Pons (tissue), 1 donor: ENCODE data around the gene MAPK10.

Experiments
- DNase-seq: peaks from one replicate; pipeline ENCODE4 v3.0.0-alpha.2; 2016; ENCODE audit warnings: low spot score

Gene MAPK10

DNA sequence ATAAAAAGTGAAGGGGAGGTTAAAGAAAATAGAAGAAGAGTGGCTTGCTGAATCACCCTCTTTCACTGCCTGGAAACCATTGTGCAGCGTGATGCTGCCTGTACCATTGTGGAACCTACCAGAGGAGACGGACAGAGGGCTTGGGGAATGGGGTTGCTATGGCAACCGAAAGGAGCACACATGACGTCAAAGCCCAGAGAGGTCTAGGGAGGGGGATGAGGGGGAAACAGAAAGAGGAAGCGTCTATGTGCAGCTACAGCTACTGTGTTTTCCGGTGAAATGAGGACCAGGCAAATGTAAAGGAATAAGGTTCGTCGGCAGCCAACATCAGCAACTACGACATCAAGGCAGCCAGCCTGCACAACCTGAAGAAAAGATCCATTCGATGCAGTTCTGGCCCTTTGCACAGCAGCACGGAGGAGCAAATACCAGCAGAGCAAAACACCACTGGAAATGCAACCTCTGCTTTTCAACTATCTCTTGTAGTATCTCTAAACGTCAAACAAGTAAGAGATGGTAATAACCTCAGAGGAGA is at the start of gene MAPK10:
MAPK10 (minus strand) TSS at position 110 of the 535 bp plus-strand sequence.
- DNase-seq = peak; percentile 100

DNA sequence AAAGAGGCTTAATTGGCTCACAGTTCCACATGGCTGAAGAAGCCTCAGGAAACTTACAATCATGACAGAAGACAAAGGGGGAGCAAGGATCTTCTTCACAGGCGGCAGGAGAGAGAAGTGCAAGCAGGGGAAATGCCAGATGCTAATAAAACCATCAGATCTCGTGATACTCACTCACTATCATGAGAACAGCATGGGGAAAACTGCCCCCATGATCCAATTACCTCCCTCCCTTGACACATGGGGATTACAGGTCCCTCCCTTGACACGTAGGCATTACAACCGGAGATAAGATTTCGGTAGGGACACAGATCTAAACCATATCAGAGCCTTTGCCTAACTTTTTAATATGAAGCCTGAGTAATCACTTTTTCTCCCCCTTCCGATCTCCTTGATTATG is 43.7 kb upstream of the MAPK10 start:
- DNase-seq = no peak

DNA sequence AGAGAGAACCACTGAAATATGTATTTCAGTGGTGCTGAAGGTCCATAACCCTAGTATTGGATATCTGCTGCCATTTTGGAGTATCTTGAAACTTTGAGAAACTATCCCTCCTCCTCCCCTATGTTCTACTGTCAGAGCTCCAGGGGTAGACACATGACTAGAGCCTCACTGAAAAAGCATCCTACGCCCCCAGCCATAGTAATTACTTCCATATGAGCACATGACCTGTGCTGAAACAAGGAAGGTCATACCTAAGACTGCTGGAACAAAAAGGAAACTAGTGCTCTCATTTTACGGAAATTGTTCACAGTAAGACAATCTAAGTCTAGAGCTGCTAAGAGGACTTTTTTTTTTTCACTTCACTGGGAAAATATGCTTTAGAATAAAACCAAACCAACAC is 42.0 kb upstream of the MAPK10 start:
- no peak for DNase-seq

DNA sequence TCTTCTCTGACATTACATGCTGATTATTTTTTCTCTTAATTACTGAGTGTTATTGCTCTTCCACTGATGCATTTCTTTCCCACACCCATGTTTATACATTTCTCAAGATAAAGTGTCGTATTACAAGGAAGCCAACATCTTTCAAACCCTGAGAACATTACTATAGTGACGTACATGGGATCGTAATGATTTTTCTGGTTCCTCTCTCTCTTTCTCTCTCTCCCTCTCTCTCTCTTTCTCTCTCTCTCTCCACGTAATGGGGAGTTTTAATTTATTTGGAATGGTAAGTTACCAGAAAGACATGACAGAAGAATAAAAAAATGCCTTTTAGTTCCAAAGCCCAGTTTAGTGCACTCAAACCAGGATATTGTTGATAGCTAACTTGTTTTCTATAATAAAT is 40.4 kb upstream of the MAPK10 start:
- no peak for DNase-seq

DNA sequence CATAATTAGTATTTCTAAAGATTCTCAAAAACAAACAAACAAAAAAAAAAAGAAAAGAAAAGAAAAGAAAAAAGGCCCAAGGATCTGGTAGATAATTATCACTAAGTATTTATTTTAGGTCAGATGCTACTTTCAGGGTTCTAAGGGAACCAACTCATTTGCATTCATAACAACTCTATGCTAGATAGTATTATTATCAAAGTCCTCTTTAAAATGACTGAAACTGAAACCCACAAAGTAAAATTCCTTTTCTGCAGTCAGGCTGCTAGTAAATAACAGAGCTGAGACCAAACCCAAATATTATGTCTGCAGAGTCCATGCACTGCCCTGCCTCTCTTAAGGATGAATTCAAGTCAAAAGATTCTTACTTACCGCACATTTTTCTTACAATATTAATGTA is 38.3 kb upstream of the MAPK10 start:
- no peak for DNase-seq

DNA sequence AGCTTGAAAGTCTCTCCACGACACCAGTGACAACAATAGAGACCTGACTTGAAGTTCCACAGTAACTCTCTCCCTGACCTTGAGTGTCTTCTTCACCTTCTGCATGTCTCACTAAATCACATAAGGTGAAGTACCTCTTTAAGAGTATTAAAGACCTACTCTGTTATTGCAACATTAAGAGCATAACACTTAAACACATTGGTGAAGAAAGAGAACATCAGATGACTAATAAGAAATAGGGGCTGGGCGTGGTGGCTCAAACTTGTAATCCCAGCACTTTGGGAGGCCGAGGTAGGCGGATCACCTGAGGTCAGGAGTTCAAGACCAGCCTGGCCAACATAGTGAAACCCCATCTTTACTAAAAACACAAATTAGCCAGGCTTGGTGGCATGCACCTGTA is 33.9 kb upstream of the MAPK10 start:
- DNase-seq = no peak

DNA sequence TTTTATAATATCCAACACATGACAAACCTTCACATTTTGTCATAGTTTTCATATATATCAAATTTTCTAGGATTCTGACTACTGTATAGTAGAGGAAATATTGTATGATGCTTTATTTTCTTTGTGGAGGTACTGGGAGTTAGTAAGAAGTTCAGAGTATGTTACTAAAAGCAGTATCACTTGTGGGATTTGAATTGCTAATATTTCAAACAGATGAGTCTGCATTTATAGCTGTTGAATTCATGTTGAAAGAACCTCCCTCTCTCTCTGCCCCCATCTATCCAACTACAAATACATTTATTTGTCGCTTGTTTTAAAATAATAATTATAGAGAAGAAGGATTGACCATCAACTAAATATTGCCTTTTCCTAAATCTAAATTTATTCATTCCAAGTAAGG is 29.8 kb upstream of the MAPK10 start:
- no peak for DNase-seq

DNA sequence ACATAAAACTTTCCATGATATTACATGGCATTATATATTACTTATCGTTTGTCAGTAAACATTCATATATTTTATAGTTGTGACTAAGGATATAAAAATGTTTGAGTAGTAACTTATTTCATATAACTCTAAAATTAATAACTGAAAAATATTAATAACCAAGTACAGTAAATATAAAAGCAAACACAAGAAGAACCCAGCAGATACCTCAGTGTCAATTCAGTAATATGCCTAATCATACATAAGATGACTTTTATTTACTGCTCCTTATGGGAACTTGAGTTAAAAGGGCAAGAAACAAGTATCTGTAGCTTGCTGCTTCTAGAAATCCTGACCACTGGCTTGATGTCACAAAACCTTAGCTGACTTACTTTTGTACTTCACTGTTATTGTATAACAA is 28.4 kb upstream of the MAPK10 start:
- no peak for DNase-seq

DNA sequence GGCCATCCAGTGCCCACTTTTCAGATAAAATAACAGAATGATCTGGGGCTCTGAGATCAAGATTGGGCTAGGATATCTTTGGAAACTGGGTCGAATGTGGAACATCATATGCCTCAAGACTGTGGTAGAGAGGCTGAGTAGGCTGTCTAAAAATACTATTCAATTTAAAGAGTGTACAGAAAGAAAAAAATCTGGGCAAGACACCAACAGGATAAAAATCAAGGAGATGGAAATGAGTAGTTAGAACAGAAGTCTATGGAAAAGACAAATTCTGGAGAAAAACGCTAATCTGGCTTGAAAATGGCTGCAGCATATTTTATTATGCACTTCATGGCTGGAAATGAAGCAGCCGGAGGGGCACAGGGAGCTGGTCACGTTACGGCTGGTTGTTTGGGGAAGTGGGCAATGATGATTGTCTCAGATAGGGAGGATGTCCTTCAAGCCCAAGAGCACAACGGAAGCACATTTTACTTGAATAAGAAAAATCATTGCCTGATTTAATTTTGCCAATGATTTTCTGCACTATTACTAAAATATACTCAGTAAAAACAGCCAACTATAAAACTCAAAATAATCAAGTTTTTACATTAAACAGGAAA is 27.1 kb upstream of the MAPK10 start:
- DNase-seq = peak; percentile 29

DNA sequence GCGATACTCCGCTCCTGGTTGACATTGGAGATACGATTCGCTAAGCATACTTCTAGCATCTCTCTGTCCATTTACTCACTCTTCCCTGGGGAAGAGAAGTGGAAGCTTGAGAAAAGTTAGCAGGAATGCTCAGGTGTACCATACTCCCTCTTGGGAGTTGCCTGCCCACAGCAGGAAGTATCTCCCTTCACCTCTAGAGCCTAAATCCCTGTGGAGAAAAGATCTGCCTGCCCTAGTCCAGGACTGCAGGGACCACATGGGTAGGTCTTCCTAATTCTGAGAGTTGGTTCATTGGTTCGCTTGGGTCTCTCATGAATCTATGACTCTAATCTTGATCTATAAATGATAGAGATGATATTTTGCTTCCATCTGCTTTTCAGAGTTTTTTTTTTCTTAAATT is 26.3 kb upstream of the MAPK10 start:
- DNase-seq = no peak

DNA sequence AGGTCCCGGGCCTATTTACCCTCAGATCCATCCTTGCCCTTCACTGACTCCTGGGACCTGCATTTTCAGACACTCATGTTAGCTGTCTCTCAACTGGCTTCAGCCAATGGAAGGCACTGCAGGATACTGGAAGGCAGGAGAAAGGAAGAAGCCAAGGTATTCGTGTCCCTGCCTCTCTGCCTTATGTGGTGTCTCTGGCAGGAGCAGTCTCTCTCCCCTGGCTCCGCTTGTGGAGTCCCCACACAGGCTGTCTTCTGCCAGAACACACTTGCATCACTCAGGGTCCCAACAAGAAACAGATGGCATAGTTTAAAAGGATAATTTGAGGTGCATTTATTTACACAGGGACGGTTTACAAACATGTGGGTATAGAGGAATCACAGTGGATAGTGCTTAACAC is 21.6 kb upstream of the MAPK10 start:
- no peak for DNase-seq

DNA sequence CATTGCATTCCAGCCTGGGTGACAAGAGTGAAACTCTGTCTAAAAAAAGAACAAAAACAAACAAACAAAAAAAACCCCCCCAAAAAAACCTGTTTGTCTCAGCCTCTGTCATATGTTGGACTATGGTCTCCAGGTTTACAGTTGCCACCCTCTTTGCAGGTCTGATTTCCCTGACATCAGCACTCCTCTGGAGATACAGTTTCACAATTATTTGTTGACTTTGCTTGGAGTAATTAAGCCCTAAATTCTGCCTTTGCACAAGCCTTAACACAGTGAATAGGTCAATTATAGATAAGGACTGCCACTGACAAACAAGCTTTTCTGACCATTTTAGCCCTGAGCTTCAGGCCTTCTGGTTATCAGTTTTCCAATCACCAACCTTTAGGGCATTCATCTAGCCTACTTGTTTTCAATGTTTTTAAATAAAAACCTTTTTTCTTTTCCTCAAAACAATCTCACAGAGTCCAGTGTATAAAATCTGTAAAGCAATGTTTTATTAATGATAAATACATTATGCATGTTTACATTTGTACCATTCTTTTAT is 20.4 kb upstream of the MAPK10 start:
- no peak for DNase-seq

DNA sequence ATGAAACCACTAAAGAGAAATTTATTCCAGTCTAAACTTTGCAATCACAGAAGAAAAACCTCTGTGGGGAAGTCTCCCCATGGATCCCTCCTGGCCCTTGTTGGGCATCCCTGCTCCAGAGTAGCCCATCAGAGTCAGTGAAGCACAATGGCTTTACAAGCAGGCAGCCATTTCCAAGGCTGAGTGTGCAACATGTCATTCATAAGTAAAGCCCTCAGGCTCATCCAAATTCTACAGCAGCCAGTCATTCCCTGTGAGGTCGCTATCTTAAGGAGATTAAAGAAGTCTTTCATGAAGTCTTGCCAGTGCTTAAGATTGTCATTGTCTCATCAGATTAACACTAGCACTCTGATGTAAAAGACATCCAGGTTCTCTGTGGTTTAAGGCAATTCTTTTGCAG is 17.0 kb upstream of the MAPK10 start:
- DNase-seq = no peak

DNA sequence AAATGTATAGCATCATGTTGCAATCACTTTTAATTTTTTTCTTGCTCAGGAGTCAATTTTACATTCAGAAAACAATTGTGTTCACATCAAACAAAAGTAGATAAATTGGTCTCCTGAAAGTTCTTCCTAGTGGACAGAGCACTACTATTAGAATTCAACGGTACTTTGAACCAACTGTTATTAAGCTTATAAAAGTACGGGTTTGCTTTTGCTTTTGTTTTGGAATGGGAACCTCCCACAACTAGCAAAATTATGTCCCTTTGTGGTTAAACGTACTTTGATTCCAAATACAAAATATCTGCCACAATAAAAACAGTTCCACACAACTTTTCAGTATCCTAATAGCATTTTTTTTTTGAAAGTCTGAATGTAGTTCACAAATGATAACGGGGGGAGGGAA is 8.6 kb upstream of the MAPK10 start:
- no peak for DNase-seq

DNA sequence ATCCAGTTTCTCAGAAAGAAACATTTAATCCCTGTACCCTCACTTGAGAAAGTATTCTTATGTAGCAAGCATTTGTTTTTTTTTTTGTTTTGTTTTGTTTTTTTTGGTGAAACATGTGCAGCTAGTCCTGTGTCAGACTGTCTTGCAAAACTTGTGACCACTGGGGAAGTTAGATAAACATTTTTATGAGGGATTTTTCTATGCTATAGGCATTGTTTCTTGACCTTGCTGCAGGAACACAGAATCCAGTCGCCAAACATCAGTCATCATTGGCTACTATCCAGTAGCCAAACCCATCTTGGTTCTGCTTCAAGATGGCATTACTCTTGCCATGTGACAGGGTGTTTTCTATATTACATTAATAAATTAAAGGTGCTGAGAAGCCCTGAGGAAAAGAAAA is 7.7 kb upstream of the MAPK10 start:
- no peak for DNase-seq

DNA sequence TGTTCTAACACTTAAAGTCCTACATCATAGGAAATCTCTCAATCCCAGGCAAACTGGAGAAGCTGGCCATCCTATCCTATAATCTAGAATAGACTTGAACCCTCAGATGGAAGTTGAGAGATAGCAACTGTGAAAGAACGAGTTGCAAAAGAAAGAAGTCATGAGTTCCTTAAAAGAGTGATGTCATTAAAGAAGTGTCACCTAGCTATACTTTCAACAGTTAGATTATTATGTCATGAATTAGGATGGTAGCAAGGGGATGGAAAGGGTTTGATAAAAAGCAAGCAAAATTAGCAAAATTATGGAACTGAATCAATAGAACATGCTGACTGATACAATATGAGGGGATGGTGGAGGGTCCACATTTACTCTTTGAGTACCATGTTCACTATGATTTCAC is 7.1 kb upstream of the MAPK10 start:
- no peak for DNase-seq

DNA sequence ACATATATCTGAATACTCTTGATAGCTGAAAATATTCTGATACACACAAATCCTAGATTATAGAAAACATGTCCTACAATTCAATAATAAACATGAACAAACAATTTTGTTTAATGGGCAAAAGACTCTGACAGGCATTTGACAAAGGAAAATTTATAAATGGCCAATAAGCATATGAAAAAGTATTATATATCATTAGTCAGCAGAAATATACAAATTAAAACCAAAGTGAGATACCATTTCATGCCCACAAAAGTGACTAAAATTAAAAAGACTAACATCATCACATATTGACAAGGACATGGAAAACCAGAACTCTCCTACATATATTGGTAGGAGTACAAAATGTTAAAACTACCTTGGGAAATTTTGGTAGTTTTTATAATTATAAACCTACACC is 2.7 kb upstream of the MAPK10 start:
- no peak for DNase-seq

DNA sequence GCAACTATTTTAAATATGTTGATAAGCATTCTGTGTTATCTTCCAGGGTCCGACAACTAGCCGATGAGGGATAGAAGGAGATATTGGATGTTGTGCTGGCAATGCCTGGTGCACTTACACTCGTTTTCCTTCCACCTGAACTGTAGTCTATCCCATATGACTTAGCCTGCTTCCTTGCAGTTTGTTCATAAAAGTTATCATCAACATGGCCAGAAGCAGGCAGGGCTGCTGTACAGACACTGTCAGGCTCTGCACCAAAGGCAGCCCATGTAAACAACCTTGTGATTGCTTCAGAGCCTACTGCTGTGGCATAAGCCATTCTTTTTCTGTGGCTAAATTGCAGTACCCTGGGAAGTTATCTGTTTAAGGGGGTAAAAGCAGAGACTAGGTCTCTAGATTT is 1.6 kb downstream of the MAPK10 start:
- peak; percentile 80 for DNase-seq

DNA sequence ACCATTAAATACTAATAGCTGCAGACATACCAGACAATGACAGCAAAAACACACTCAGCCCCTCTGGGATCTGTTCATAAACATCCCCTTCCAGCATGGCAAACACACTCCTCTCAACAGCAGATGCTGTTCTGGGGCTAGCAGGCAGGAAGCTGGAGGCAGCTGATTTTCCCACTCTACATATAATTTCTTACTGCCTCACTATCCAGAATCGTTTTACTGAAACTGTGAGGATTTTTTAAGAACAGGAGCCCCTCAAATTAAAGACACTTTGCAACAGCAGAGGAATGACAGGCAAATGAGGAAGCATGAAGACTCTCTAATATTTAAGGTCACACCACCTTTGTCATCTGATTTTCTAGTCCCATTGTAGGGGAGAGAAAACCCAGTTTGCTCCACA is 2.2 kb downstream of the MAPK10 start:
- DNase-seq = peak; percentile 71

DNA sequence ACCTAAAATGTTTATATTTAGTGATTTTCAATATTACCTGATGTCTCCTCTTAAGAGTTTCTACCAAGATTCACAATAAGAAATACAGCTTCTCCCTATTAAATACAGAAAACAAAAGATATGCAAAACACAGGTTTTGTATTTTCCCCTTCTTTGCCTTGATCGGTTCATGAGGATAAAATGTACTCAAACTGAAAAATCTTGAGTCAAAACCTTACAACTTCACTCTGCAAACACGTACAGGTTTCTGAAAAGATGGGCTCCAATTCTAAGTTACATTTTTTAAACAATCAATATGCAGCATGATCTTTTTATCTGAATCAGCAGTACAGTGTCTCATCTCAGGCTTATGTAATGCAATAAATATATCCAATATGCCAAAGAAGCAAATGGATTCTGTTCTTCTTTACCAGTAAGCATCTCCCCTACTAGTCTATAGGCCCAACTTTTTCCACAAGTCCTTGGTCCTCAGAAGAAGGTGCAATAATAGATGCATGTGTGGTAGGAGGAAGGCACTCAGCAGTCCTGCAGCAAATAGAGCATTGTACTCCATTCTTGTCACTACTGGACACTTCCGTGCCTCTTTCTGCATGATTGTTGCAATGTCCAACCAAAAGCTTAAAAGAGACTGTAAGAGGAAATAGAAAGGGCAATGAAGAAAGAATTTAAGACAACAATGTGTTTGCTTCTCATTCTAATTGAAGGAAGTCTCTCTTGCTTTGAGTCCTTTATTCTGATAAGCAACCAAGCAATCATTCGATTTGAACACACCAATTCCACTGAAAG is 3.2 kb downstream of the MAPK10 start:
- peak; percentile 75 for DNase-seq

DNA sequence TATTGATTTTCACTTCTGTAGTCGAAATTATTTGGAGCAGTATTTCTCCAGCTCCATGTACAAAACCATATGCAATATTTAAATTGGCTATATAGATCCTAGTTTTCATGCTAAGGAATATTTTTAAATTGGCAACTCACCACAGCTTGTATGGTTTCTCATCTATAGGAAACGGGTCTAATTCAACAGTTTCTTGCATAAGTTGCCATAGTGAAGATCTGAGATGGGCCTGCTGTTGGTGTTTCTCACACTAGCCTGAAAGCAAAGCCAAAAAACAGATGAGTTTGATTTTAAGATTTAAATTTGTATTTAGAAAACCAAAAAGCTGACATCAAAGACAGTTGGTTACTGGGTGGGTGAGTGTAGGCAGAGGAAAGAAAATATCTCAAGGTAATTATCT is 5.5 kb downstream of the MAPK10 start:
- no peak for DNase-seq

DNA sequence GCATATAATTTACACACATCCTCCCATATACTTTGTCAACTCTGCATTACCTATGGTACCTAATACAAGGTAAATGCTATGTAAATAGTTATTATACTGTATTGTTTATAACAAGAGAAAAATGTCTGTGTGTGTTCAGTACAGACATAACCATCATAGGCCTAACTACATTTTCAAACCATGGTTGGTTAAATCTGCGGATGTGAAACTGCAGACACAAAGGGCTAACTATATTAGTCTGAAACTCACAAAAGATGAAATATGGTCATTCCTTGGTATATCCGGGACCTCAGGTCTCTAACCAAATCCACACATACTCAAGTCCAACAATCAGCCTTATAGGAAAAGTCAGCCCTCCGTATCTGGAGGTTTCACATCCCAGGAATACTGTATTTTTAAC is 13.5 kb downstream of the MAPK10 start:
- DNase-seq = no peak

DNA sequence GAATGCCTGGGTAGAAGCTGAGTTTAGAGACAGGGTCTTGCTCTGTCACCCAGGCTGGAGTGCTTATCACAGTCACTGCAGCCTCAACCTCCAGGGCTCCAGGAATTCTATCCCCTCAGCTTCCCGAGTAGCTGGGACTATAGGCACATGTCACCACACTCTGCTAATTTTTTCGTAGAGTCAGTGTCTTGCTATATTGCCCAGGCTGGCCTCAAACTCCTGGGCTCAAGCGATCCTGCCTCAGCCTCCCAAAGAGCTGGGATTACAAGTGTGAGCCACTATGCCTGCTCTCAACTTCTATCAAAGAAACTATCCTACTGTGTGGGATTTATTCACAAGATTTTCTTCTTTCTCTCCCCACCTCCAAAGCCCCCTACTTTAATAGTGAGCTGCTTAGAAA is 15.7 kb downstream of the MAPK10 start:
- no peak for DNase-seq

DNA sequence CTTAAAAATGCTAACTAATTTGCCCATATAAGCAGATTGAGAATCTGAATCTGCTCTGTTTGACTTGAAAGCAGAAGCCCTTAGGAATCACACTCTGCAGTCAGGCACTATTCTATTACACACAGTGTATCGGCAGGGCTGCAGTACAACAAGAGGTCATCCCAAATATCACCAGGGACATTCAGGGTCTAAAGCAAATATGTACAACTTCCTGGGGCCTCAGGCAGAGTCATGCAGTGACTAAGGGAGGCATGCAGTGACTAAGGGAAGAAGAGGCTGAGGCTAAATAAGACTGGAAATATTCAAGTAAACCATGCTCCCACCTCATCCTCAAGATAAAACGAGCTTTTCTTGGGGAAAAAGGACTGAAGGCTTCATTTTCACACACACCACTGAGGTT is 20.9 kb downstream of the MAPK10 start:
- no peak for DNase-seq
